ENCODE data around the gene TCF15.

DNA sequence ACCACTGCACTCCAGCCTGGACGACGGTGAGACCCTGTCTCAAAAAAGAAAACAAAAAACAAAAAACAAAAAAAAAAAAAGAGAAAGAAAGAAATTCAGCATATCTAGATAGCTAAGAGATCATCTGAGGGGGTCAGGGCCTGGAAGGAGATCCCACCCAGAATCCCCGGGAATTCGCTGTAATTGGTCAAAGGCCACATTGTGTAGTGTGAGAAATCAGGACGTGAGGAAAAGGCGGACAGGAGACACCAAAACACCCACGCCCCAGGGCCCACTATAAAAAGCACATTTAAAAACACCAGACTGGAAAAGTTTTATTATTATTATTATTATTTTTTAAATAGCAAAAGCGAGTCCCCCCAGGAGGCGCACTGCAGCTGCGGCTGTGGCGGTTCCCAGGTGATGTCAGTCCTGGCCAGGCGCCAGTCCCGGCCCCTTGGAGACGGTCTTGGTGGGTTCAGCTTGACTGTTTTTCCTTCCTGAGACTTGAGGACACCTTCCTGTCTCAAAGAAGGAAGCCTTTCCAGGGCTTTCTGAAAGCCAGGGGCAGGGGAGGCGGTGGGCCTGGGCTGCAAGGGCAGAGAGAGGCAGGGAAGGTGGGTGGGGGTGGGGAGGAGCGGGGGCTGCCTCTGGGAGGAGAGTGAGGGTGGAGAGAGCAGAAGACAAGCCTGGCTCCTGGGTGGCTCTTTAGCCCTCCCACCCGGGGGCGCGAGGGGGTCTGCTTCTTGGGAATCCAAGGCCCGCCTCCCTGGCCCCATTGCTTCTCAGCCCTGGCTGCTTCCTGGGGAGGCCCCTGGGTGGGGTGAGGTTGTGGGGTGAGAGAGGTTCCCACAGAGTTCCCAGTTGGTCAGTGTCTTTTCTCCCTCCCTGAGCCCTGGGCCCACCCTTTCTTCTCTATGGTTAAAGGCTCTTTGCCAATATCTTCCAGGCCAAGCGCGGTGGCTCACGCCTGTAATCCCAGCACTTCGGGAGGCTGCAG is 14.5 kb downstream of the TCF15 start:
- TF ChIP-seq POLR2AphosphoS2 (conservative IDR thresholded peaks at IDR 0.05; ENCODE audit: low read length) (no peak), FOSL2 (IDR thresholded peaks at IDR 0.05) (no peak), FOSL2 (CRISPR knock-in tag; IDR thresholded peaks at IDR 0.05) (no peak), KDM5A (IDR thresholded peaks at IDR 0.05) (no peak), MYC (IDR thresholded peaks at IDR 0.05; ENCODE audit: borderline replicate concordance, low read length) (no peak), CHD2 (IDR thresholded peaks at IDR 0.05; ENCODE audit: low read length, partially characterized antibody) (no peak), EHF (CRISPR knock-in tag; IDR thresholded peaks at IDR 0.05) (no peak), FOXS1 (CRISPR knock-in tag; IDR thresholded peaks at IDR 0.05) (no peak)
- TF ChIP-seq, protein P1, sequence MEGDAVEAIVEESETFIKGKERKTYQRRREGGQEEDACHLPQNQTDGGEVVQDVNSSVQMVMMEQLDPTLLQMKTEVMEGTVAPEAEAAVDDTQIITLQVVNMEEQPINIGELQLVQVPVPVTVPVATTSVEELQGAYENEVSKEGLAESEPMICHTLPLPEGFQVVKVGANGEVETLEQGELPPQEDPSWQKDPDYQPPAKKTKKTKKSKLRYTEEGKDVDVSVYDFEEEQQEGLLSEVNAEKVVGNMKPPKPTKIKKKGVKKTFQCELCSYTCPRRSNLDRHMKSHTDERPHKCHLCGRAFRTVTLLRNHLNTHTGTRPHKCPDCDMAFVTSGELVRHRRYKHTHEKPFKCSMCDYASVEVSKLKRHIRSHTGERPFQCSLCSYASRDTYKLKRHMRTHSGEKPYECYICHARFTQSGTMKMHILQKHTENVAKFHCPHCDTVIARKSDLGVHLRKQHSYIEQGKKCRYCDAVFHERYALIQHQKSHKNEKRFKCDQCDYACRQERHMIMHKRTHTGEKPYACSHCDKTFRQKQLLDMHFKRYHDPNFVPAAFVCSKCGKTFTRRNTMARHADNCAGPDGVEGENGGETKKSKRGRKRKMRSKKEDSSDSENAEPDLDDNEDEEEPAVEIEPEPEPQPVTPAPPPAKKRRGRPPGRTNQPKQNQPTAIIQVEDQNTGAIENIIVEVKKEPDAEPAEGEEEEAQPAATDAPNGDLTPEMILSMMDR (IDR thresholded peaks at IDR 0.05) = no peak
